Heart left ventricle (tissue), 13 donors: ENCODE results near the gene CYP2C8.

Experiments
- POLR2A ChIP-seq, 2 donors: fragments of 450-650 bp; IDR thresholded peaks; one replicate each; pipeline ENCODE4 v1.6.1; 2017; ENCODE audit warnings: antibody characterized with exemption in 2 of 2, mild to moderate bottlenecking in 2 of 2, moderate library complexity in 2 of 2
- TF ChIP-seq, protein P1 (sequence below), 12 donors: fragments of 200-600 bp; sonication (generic) in 4 of 12; IDR thresholded peaks; one replicate each; pipeline versions ENCODE4 v1.5.0 to v1.8.0; 2018 to 2022; ENCODE audit warnings: antibody characterized with exemption in 12 of 12, mild to moderate bottlenecking in 5 of 12
- donor health status: ischemic (EF 13 %, LVEDD 7.1; RV severe dilation, severe dysfunction).
- donor health status: DM: no; HTN: yes; CAD: no.
- donor health status: DM: no; HTN: no; CAD: no.
- donor health status: ischemic (EF 25% LVEDD 6.9; RV normal size, moderate dysfunction).
- donor health status: ischemic (EF 25% LVEDD 5.7; RV mildly dilated, moderate dysfunction).
- donor health status: ischemic (EF 35%, LVEDD 5.7; RV mildly dilated, moderate dysfunction).
- donor health status: nonischemic (EF 11% LVEDD 7.7; RV severe dilation, severe dysfunction).
- donor health status: DM: yes; HTN: yes; CAD: no.
- donor health status: PGD.
- donor health status: ischemic (EF 29% LVEDD 5.4; RV normal size, mild dysfunction).
- donor health status: nonischemic (EF 23%, LVEDD 6.1; RV moderate dilation, normal function).

GRCh38 chr10:95096143-95096542 lies 26.8 kb upstream of the CYP2C8 start:
- TF ChIP-seq, protein P1, sequence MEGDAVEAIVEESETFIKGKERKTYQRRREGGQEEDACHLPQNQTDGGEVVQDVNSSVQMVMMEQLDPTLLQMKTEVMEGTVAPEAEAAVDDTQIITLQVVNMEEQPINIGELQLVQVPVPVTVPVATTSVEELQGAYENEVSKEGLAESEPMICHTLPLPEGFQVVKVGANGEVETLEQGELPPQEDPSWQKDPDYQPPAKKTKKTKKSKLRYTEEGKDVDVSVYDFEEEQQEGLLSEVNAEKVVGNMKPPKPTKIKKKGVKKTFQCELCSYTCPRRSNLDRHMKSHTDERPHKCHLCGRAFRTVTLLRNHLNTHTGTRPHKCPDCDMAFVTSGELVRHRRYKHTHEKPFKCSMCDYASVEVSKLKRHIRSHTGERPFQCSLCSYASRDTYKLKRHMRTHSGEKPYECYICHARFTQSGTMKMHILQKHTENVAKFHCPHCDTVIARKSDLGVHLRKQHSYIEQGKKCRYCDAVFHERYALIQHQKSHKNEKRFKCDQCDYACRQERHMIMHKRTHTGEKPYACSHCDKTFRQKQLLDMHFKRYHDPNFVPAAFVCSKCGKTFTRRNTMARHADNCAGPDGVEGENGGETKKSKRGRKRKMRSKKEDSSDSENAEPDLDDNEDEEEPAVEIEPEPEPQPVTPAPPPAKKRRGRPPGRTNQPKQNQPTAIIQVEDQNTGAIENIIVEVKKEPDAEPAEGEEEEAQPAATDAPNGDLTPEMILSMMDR (IDR thresholded peaks at IDR 0.05): no peak
- TF ChIP-seq POLR2A (IDR thresholded peaks at IDR 0.05): no peak
